Endodermal cell (in vitro differentiated cells): Measurements from ENCODE around the gene HOXD3. TPM values are rescaled to one million over a fixed set of nuclear protein-coding genes. Genes with fewer than 3 reads are reported as not detected.
A peak's percentile ranks its signal among the peaks of the same experiment; 100 is the strongest.

Source experiments
- DNase-seq: peaks from one replicate; pipeline ENCODE4 v3.0.0-alpha.2; 2017
- H3K27ac ChIP-seq: 2 replicates; pipeline ENCODE4 v1.5.1; 2013; ENCODE audit warnings: mild to moderate bottlenecking, low read depth, low read length, moderate library complexity
- H3K27me3 ChIP-seq: 2 replicates; pipeline ENCODE4 v1.6.1; 2013; ENCODE audit warnings: mild to moderate bottlenecking, low read length, moderate library complexity; ENCODE audit not compliant: insufficient read depth, control insufficient read depth, poor library complexity, severe bottlenecking
- H3K36me3 ChIP-seq: 2 replicates; pipeline ENCODE4 v1.7.0; 2013; ENCODE audit warnings: mild to moderate bottlenecking, low read length, moderate library complexity; ENCODE audit not compliant: control insufficient read depth, insufficient read depth
- H3K4me1 ChIP-seq: one replicate; pipeline ENCODE4 v1.7.0; 2013; ENCODE audit warnings: low read length; ENCODE audit not compliant: control insufficient read depth, insufficient read depth
- H3K4me3 ChIP-seq: 2 replicates; pipeline ENCODE4 v1.5.1; 2013; ENCODE audit warnings: mild to moderate bottlenecking, low read length, moderate library complexity
- H3K9ac ChIP-seq: 2 replicates; pipeline ENCODE4 v1.6.1; 2013; ENCODE audit warnings: mild to moderate bottlenecking, low read length, moderate library complexity; ENCODE audit not compliant: poor library complexity, severe bottlenecking; ENCODE audit errors: extremely low read depth
- H3K9me3 ChIP-seq: 2 replicates; pipeline ENCODE4 v1.6.1; 2013; ENCODE audit warnings: mild to moderate bottlenecking, low read length, moderate library complexity; ENCODE audit not compliant: control insufficient read depth
- H3K27ac Mint-ChIP-seq: 2 replicates; pipeline ENCODE4 v1.8.0; 2020; ENCODE audit warnings: mixed read lengths
- H3K27me3 Mint-ChIP-seq: 2 replicates; pipeline ENCODE4 v1.8.0; 2021; ENCODE audit warnings: mild to moderate bottlenecking, mixed read lengths; ENCODE audit not compliant: insufficient read depth
- H3K36me3 Mint-ChIP-seq: 2 replicates; pipeline ENCODE4 v1.8.0; 2020; ENCODE audit warnings: low read depth, mixed read lengths
- H3K4me1 Mint-ChIP-seq: 2 replicates; pipeline ENCODE4 v1.8.0; 2020; ENCODE audit warnings: mixed read lengths
- H3K4me3 Mint-ChIP-seq: 2 replicates; pipeline ENCODE4 v1.8.0; 2020; ENCODE audit warnings: mild to moderate bottlenecking, moderate library complexity, mixed read lengths
- H3K9me3 Mint-ChIP-seq: 2 replicates; pipeline ENCODE4 v1.8.0; 2020; ENCODE audit warnings: mild to moderate bottlenecking, mixed read lengths
- WGBS, 2 experiments: methylation state at CpG; one replicate each; pipeline versions ENCODE4 v1.1.5 to v1.1.7; 2013; ENCODE audit warnings: missing lambda C conversion rate in 2 of 2, mixed read lengths in 1 of 2; ENCODE audit not compliant: insufficient coverage in 1 of 2, insufficient read length in 1 of 2; 5-methylcytosine and 5-hydroxymethylcytosine counted together
- long read RNA-seq, 4 experiments: library from polyadenylated mRNA in 2 of 4; library from RNA in 1 of 4; library from capped mRNA in 1 of 4; stranded (forward) in 3 of 4; unstranded in 1 of 4; transcript quantifications; one replicate each; pipeline ENCODE4 v2.0.0, GENCODE V29; 2020 to 2021; ENCODE audit warnings: inconsistent platforms in 1 of 4
- polyA plus RNA-seq, 2 experiments: library from polyadenylated mRNA; stranded (reverse); fragments of 50-300 nt; gene quantifications; one replicate each; pipeline ENCODE4 v1.2.3, GENCODE V29; 2013
- total RNA-seq, 2 donors: library from RNA; stranded (reverse); fragmentation: NEBNext Ultra II Directional in 1 of 2; extraction: Animal tissue kit (Norgen Biotek cat#: 25700) in 1 of 2; gene quantifications; 2 replicates in 1 of 2; 3 replicates in 1 of 2; pipeline ENCODE4 v1.2.1, GENCODE V29; 2021
- TF ChIP-seq, protein P1 (sequence below): fragments of 200-600 bp; sonication (generic); conservative IDR thresholded peaks from 2 replicates; pipeline ENCODE4 v1.5.0; 2021; ENCODE audit warnings: antibody characterized with exemption, mild to moderate bottlenecking

HOXD3 gene
- total RNA-seq, result not detected
- 4.2 TPM for polyA plus RNA-seq (2013, experiment 1 of 2)
- polyA plus RNA-seq (2013, experiment 2 of 2), result 4.3 TPM
- long read RNA-seq, experiment 1, result 0 reads
- long read RNA-seq, experiment 2, result 0 reads
- long read RNA-seq, experiment 3, result 0 reads
- long read RNA-seq, experiment 4, result 0 reads

DNA sequence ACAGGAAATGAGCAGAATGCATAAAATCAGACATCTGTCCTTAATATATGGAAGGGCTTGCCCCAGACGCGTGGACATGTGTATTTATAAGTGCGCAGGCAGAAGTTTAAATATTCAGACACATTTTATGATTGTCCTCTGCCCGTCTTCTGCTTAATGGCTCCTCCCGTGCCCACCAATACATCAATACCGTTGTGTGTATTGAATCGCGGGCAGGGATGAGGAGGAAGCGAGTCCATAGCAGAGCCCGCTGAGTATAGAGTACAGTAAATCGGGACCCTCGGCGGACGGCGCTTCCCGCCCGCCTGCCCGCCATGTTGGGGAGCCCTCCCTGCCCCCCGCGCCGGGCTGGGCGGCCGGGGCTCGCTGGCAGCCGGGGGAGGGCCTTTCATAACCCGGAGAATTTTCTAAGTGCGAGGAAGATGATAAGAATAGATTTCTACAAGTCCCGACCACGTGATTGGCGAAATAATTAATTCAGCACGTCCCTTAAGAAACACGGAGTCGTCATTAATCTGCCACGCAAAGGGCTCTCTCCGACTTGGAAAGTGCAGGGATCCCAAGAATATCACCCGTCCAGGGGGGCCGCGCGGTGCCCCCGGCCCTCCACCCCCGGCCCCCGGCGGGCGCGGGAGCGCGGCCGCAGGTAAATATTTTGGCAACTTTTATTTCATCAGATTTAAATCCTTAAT lies at the start of gene HOXD3:
TSS of gene HOXD3 (plus strand) at position 501 of the 692 bp plus-strand sequence. CDS start 11,808 bp downstream, outside the sequence.
- Mint-ChIP-seq H3K27ac (no peak within 1 kb of the TSS), H3K36me3 (no peaks in the 10 kb centered on the region), H3K9me3 (no peaks in the 10 kb centered on the region), H3K4me1 (peaks cover 16% of the 10 kb centered on the region), H3K27me3 (peaks cover 99% of the 10 kb centered on the region), H3K4me3 (peak within 1 kb of the TSS; percentile 31)
- Histone ChIP-seq H3K36me3 (no peaks in the 10 kb centered on the region), H3K4me1 (peaks cover 4% of the 10 kb centered on the region), H3K9me3 (no peaks in the 10 kb centered on the region), H3K27ac (peak within 1 kb of the TSS; percentile 67), H3K9ac (no peak within 1 kb of the TSS), H3K4me3 (peak within 1 kb of the TSS; percentile 61), H3K27me3 (peaks cover 100% of the 10 kb centered on the region)
- TF ChIP-seq, protein P1, sequence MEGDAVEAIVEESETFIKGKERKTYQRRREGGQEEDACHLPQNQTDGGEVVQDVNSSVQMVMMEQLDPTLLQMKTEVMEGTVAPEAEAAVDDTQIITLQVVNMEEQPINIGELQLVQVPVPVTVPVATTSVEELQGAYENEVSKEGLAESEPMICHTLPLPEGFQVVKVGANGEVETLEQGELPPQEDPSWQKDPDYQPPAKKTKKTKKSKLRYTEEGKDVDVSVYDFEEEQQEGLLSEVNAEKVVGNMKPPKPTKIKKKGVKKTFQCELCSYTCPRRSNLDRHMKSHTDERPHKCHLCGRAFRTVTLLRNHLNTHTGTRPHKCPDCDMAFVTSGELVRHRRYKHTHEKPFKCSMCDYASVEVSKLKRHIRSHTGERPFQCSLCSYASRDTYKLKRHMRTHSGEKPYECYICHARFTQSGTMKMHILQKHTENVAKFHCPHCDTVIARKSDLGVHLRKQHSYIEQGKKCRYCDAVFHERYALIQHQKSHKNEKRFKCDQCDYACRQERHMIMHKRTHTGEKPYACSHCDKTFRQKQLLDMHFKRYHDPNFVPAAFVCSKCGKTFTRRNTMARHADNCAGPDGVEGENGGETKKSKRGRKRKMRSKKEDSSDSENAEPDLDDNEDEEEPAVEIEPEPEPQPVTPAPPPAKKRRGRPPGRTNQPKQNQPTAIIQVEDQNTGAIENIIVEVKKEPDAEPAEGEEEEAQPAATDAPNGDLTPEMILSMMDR, result no peak
- peak; percentile 46 for DNase-seq
- WGBS, 2 experiments, result 3 to 4% methylated on average over 16 to 48 of the region's 48 CpGs

DNA sequence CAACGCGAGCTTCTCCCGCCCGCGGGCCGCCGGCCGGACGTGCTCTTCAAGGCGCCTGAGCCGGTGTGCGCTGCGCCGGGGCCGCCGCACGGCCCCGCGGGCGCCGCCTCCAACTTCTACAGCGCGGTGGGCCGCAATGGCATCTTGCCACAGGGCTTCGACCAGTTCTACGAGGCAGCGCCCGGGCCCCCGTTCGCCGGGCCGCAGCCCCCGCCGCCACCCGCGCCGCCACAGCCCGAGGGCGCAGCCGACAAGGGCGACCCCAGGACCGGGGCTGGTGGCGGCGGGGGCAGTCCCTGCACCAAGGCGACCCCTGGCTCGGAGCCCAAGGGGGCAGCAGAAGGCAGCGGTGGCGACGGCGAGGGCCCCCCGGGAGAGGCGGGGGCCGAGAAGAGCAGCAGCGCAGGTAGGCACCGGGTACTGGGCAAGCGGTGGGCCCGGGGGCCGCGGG lies 49.4 kb upstream of the HOXD3 start:
- WGBS, 2 experiments, result 1% methylated on average over 19 to 58 of the region's 59 CpGs
- no peaks in the 10 kb centered on the region for H3K36me3 Mint-ChIP-seq
- Histone ChIP-seq H3K4me1 (no peaks in the 10 kb centered on the region), H3K9me3 (no peaks in the 10 kb centered on the region), H3K9ac (no peak overlapping the region), H3K27ac (no peak overlapping the region), H3K4me3 (no peak overlapping the region), H3K27me3 (peaks cover 99% of the 10 kb centered on the region), H3K36me3 (no peaks in the 10 kb centered on the region)
- peaks cover 26% of the 10 kb centered on the region for H3K4me1 Mint-ChIP-seq
- TF ChIP-seq, protein P1, result no peak
- H3K9me3 Mint-ChIP-seq, result no peaks in the 10 kb centered on the region
- H3K27me3 Mint-ChIP-seq, result peaks cover 95% of the 10 kb centered on the region
- H3K4me3 Mint-ChIP-seq, result no peak overlapping the region
- peak; percentile 70 for DNase-seq
- no peak overlapping the region for H3K27ac Mint-ChIP-seq

DNA sequence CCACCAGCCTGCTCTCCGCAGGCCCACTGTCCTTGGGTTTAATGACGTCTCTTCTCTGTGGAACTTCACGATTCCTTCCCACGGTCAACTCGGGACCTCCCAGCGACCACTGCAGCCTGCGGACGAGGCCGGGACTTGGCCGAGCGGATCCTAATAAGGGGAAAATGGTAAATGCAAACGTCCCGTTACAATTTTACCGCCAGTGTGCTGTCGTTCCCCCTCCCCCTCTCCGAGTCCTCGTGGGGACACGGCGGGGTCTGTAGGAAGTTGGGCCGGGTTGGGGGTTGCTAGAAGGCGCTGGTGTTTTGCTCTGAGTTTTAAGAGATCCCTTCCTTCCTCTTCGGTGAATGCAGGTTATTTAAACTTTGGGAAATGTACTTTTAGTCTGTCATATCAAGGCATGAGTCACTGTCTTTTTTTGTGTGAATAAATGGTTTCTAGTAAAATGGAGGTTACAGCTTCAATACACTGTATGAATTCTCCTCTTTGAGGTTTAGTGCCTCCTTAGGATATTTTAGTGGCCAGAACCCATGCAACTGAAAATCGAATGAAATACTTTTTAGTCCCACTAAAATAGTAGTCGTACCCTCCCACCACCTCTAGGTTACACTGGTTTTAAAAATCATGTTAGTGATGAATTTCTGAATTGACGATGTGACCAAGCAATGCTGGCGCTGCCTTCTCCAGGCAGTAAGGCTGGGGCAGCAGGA lies 47.8 kb upstream of the HOXD3 start:
- H3K9me3 Mint-ChIP-seq, result no peaks in the 10 kb centered on the region
- no peaks in the 10 kb centered on the region for H3K4me1 ChIP-seq
- no peak overlapping the region for H3K4me3 Mint-ChIP-seq
- DNase-seq, result peak; percentile 48
- peaks cover 21% of the 10 kb centered on the region for H3K4me1 Mint-ChIP-seq
- no peaks in the 10 kb centered on the region for H3K36me3 ChIP-seq
- H3K36me3 Mint-ChIP-seq, result no peaks in the 10 kb centered on the region
- peaks cover 95% of the 10 kb centered on the region for H3K27me3 Mint-ChIP-seq
- H3K9ac ChIP-seq, result no peak overlapping the region
- H3K4me3 ChIP-seq, result no peak overlapping the region
- H3K27ac ChIP-seq, result no peak overlapping the region
- H3K27ac Mint-ChIP-seq, result no peak overlapping the region
- TF ChIP-seq, protein P1, result no peak
- 7 to 9% methylated on average over 2 to 26 of the region's 26 CpGs for WGBS, 2 experiments
- H3K27me3 ChIP-seq, result peaks cover 99% of the 10 kb centered on the region
- H3K9me3 ChIP-seq, result no peaks in the 10 kb centered on the region
